BLaER1 treated with 17β-estradiol and CSF1 and Interleukin-3, amounts not matched to agents 10 nM and 100 nM (cell line): Measurements from ENCODE around the gene TBC1D16.

Experiments used
- H3K27ac ChIP-seq, 11 experiments: shearing (Covaris generic); formaldehyde crosslinking; 2 replicates each; pipeline ENCODE4 v1.8.1; 2022
- H3K27me3 ChIP-seq, 11 experiments: shearing (Covaris generic); formaldehyde crosslinking; 2 replicates each; pipeline ENCODE4 v1.8.1; 2022
- H3K36me3 ChIP-seq, 11 experiments: shearing (Covaris generic); formaldehyde crosslinking; 2 replicates each; pipeline ENCODE4 v1.8.1; 2022
- H3K4me1 ChIP-seq, 10 experiments: shearing (Covaris generic); formaldehyde crosslinking; 2 replicates each; pipeline ENCODE4 v1.8.1; 2022
- H3K4me2 ChIP-seq, 11 experiments: shearing (Covaris generic); formaldehyde crosslinking; 2 replicates each; pipeline ENCODE4 v1.8.1; 2022
- H3K4me3 ChIP-seq, 10 experiments: shearing (Covaris generic); formaldehyde crosslinking; 2 replicates each; pipeline ENCODE4 v1.8.1; 2022
- H3K9ac ChIP-seq, 11 experiments: shearing (Covaris generic); formaldehyde crosslinking; 2 replicates each; pipeline ENCODE4 v1.8.1; 2022
- H3K9me3 ChIP-seq, 11 experiments: shearing (Covaris generic); formaldehyde crosslinking; replicated peaks in 1 of 11; 2 replicates each; pipeline ENCODE4 v1.8.1; 2022
- H4K20me1 ChIP-seq, 11 experiments: shearing (Covaris generic); formaldehyde crosslinking; 2 replicates each; pipeline ENCODE4 v1.8.1; 2022
- Cebpa-rat ChIP-seq, 11 experiments: shearing (Covaris generic); IDR thresholded peaks; 2 replicates each; pipeline ENCODE4 v1.8.1; 2022

The TBC1D16 gene

DNA sequence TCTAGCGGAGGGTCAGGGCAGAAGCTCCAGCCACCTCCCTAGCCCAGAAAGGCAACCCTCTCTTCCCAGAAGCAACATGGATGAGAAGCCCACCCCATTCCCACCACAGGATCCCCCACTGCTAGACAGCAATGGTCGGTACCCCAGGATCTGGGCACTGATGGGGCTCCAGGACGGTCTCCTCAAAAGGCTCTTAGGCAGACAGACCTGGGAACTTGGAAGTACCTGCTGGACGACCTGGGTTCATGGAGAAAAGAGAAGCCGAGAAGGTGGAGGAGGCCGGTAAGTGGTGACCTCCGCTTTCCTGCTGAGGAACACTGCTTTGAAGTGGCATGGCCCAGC is 96.6 kb downstream of the TBC1D16 start:
- Histone ChIP-seq H3K4me1 (peaks cover 74 to 98% (median 97%) of the 10 kb centered on the region in 10 experiments), H3K27me3 (peaks cover 10 to 37% (median 18%) of the 10 kb centered on the region in 11 experiments; a peak in 18 of 22 replicates), H3K36me3 (peaks cover 0 to 3% (median 0%) of the 10 kb centered on the region in 11 experiments; a peak in 2 of 22 replicates), H3K27ac (no peak overlapping the region), H3K9me3 (no peaks in the 10 kb centered on the region), H4K20me1 (peaks cover 0 to 62% (median 32%) of the 10 kb centered on the region in 11 experiments; a peak in 16 of 22 replicates), H3K9ac (no peak overlapping the region), H3K4me2 (peak overlapping the region in 10 of 11 experiments; percentile 87 to 100 (median 94); a peak in 19 of 22 replicates), H3K4me3 (0 out of 20 replicates have a peak overlapping the region, but pooled peaks of 1 of the 10 experiments have one; percentile 44)
- no peak for TF ChIP-seq Cebpa-rat (IDR thresholded peaks at IDR 0.05)

- Histone ChIP-seq H3K9me3 (no peaks in the 10 kb centered on the region), H3K4me3 (peak overlapping the region in 6 of 10 experiments; percentile 5 to 58 (median 41); a peak in 8 of 20 replicates), H3K36me3 (no peaks in the 10 kb centered on the region; a peak in 1 of 22 replicates), H4K20me1 (peaks cover 0 to 60% (median 32%) of the 10 kb centered on the region in 11 experiments; a peak in 16 of 22 replicates), H3K9ac (peak overlapping the region in 4 of 11 experiments; percentile 9 to 64 (median 54); a peak in 2 of 22 replicates), H3K27me3 (peaks cover 10 to 38% (median 18%) of the 10 kb centered on the region in 11 experiments; a peak in 18 of 22 replicates), H3K27ac (no peak overlapping the region; a peak in 1 of 22 replicates), H3K4me2 (peak overlapping the region; percentile 82 to 100 (median 94)), H3K4me1 (peaks cover 80 to 98% (median 97%) of the 10 kb centered on the region in 10 experiments)
- no peak for TF ChIP-seq Cebpa-rat (IDR thresholded peaks at IDR 0.05)
Observed at GRCh38 chr17:79938336-79939093, 97.2 kb downstream of the TBC1D16 start.

DNA sequence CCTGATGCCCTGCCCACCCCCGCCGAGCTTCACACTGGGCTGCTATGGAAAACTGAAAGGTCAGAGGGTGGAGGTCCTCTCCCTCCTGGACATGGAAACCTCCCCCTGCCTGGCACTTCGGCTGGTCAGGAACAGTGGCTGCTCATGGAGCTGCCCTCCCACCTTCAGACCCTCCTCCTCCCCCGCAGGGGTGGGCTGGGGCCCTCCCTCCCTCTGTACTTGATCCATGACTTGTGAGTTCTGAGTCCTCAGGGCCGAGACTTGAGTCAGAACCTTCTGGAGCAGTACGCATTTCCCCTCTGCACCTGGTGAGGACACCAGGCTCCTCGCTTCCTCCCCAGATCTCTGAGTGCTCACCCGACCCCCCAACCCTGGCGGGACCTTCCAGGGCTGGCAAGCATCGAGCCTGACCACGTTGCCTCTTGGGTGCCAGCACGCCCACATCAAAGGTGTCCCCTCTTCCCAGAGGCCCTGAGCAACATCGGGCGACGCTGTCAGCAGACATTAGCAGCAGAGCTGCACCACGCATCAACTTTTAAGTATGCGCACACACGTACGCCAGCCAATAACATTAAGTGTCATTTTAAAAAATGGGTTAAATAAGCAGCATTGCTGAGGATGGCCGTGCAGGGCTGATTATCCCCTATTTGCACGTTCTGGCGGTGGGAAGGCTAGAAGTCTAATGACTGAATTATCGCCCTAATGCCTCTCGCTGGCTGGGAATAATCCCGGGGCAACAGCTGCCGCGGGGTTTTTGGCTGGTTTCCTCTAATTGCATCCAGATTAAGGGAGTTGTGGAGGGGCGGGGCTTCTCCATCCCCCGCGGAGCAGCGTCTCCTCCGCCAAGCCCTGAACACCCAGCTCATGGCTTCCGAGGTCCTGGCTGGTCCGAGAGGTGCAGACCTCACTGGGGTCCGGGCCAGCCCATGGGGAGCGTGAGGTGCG is 98.0 kb downstream of the TBC1D16 start:
- peak overlapping the region; percentile 82 to 100 (median 94) for H3K4me2 ChIP-seq
- H3K27ac ChIP-seq: peak overlapping the region in 8 of 11 experiments; percentile 26 to 75 (median 56); a peak in 16 of 22 replicates
- peak overlapping the region in 8 of 10 experiments; percentile 12 to 58 (median 40); a peak in 12 of 20 replicates for H3K4me3 ChIP-seq

DNA sequence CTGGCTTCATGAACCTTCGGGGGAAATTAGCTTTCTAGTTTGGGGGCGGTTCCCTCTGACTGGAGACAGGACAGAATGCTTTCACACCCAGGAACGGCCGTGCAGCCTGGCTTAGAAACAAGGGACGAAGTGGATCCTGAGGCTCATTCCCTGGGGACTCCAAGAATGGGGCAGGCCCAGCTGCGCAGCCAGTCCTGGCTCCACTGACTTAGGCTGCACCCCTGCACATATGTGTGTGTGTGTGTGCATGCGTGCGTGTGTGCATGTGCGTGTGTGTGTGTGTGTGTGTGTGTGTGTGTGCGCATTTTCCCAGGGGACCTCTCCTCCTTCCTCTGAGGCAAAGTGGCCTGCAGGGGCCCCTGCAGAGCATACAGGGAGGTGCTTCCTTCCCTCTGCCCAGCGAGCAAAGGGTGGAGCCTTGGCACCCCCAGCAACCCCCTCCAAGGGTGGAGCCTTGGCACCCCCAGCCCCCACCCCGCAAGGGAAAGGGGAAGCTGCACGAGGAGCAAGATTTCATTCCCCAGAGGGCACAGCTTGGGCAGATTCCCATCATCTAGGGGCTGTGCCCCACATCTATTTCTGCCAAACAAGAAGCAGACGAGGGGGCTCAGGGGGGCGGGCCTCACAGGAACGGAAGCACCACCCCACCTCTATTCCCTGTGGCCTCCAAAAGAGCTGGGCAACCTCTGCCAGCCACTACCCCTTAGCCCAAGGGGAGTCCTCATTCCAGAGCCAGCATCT is 98.9 kb downstream of the TBC1D16 start:
- Histone ChIP-seq H3K4me2 (peak overlapping the region; percentile 82 to 100 (median 94)), H3K9ac (peak overlapping the region in 9 of 11 experiments; percentile 25 to 65 (median 48); a peak in 16 of 22 replicates), H4K20me1 (peaks cover 0 to 51% (median 32%) of the 10 kb centered on the region in 11 experiments; a peak in 16 of 22 replicates), H3K27me3 (peaks cover 17 to 52% (median 34%) of the 10 kb centered on the region in 11 experiments), H3K4me1 (peaks cover 70 to 99% (median 96%) of the 10 kb centered on the region in 10 experiments), H3K9me3 (no peaks in the 10 kb centered on the region), H3K36me3 (no peaks in the 10 kb centered on the region; a peak in 1 of 22 replicates), H3K4me3 (peak overlapping the region in 8 of 10 experiments; percentile 12 to 58 (median 40); a peak in 12 of 20 replicates), H3K27ac (peak overlapping the region in 8 of 11 experiments; percentile 38 to 78 (median 56); a peak in 16 of 22 replicates)
- TF ChIP-seq Cebpa-rat (IDR thresholded peaks at IDR 0.05): no peak

More for the DNA sequence above, 98.0 kb downstream of the TBC1D16 start:
- TF ChIP-seq Cebpa-rat (IDR thresholded peaks at IDR 0.05): no peak
- peak overlapping the region in 9 of 11 experiments; percentile 25 to 65 (median 48); a peak in 16 of 22 replicates for H3K9ac ChIP-seq
- H3K4me1 ChIP-seq: peaks cover 77 to 98% (median 97%) of the 10 kb centered on the region in 10 experiments
- no peaks in the 10 kb centered on the region; a peak in 1 of 22 replicates for H3K36me3 ChIP-seq
- H3K27me3 ChIP-seq: peaks cover 10 to 44% (median 25%) of the 10 kb centered on the region in 11 experiments; a peak in 18 of 22 replicates
- no peaks in the 10 kb centered on the region for H3K9me3 ChIP-seq
- peaks cover 0 to 52% (median 32%) of the 10 kb centered on the region in 11 experiments; a peak in 16 of 22 replicates for H4K20me1 ChIP-seq

DNA sequence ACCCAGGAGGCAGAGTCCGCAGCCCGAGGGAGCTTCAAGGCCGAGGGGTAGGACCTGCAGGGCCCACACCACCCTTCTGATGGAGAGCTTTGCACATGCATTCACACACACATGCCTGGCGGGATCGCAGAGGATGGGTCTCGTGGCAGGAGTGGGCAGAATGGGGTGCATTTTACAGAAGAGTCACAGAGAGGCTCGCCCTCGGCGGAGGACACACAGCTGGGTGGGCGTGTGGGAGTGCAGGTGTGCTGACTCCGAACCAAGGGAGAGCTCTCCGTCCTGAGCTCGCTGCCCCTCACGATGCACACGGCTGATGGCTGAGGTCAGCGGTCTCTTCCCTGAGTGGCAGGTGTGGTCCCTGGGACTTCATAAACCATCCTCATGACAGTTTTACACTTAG is 99.6 kb downstream of the TBC1D16 start:
- Histone ChIP-seq H3K4me1 (peaks cover 74 to 100% (median 99%) of the 10 kb centered on the region in 10 experiments), H3K27me3 (peaks cover 25 to 60% (median 40%) of the 10 kb centered on the region in 11 experiments)

DNA sequence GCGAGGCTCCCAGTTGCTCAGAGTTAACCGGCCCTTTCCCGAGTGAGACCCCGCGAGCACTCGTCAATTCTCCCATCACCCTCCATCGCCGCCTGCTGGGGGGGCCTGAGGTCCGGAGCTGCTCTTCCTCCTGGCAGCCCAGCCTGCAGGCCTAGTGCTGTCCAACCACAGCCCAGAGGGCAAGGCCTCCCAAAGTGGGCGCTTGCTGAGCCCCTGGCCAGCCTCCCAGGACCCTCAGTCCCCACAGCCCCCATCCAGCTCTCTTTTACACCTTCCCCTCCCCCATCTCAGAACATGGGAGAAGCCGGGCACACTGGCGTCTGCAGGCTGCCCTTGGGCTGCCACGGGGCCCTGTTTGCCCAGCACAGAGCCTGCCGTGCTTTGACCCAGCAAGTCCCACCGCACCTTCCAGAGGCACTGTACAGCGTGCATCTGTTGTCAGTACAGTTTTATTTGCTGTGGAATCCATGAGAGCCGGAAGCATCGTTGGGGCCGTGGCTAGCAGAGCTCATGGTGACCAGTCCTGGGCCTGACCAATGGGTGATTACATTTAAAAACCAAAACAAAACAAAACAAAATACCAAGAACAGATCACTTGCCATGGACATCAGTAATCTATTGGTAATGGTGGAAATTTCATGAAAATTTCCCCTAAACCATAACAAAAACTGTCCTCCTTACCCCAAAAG is 100.3 kb downstream of the TBC1D16 start:
- H3K36me3 ChIP-seq: no peaks in the 10 kb centered on the region; a peak in 1 of 22 replicates
- peaks cover 0 to 45% (median 27%) of the 10 kb centered on the region in 11 experiments; a peak in 16 of 22 replicates for H4K20me1 ChIP-seq
- H3K4me3 ChIP-seq: no peak overlapping the region
- TF ChIP-seq Cebpa-rat (IDR thresholded peaks at IDR 0.05): no peak
- H3K9ac ChIP-seq: peak overlapping the region in 3 of 11 experiments; percentile 35 to 65 (median 51); a peak in 3 of 22 replicates
- H3K9me3 ChIP-seq: no peaks in the 10 kb centered on the region
- peak overlapping the region; percentile 86 to 100 (median 94); a peak in 21 of 22 replicates for H3K4me2 ChIP-seq
- peaks cover 73 to 100% (median 99%) of the 10 kb centered on the region in 10 experiments for H3K4me1 ChIP-seq
- peaks cover 32 to 63% (median 46%) of the 10 kb centered on the region in 11 experiments for H3K27me3 ChIP-seq
- H3K27ac ChIP-seq: peak overlapping the region in 4 of 11 experiments; percentile 16 to 78 (median 58); a peak in 7 of 22 replicates

More for the DNA sequence above, 99.6 kb downstream of the TBC1D16 start:
- Histone ChIP-seq H3K36me3 (no peaks in the 10 kb centered on the region; a peak in 1 of 22 replicates), H3K27ac (peak overlapping the region in 5 of 11 experiments; percentile 31 to 78 (median 43); a peak in 8 of 22 replicates), H3K4me2 (peak overlapping the region; percentile 82 to 100 (median 94); a peak in 21 of 22 replicates), H3K9me3 (no peaks in the 10 kb centered on the region), H4K20me1 (peaks cover 0 to 48% (median 29%) of the 10 kb centered on the region in 11 experiments; a peak in 16 of 22 replicates), H3K9ac (peak overlapping the region in 4 of 11 experiments; percentile 1 to 39 (median 14); a peak in 2 of 22 replicates), H3K4me3 (0 out of 20 replicates have a peak overlapping the region, but pooled peaks of 1 of the 10 experiments have one; percentile 10)
- no peak for TF ChIP-seq Cebpa-rat (IDR thresholded peaks at IDR 0.05)

- peak overlapping the region in 9 of 11 experiments; percentile 20 to 78 (median 59); a peak in 16 of 22 replicates for H3K27ac ChIP-seq
- peaks cover 70 to 97% (median 96%) of the 10 kb centered on the region in 10 experiments for H3K4me1 ChIP-seq
Observed at GRCh38 chr17:79934653-79934970, 101.1 kb downstream of the TBC1D16 start.

More at GRCh38 chr17:79934653-79934970, 101.1 kb downstream of the TBC1D16 start:
- peak overlapping the region; percentile 64 to 100 (median 94) for H3K4me2 ChIP-seq
- H3K9me3 ChIP-seq: no peaks in the 10 kb centered on the region
- no peak for TF ChIP-seq Cebpa-rat (IDR thresholded peaks at IDR 0.05)
- no peaks in the 10 kb centered on the region; a peak in 1 of 22 replicates for H3K36me3 ChIP-seq
- H4K20me1 ChIP-seq: peaks cover 0 to 43% (median 25%) of the 10 kb centered on the region in 11 experiments; a peak in 16 of 22 replicates
- H3K9ac ChIP-seq: peak overlapping the region in 6 of 11 experiments; percentile 2 to 65 (median 35); a peak in 2 of 22 replicates
- peaks cover 34 to 63% (median 49%) of the 10 kb centered on the region in 11 experiments for H3K27me3 ChIP-seq
- no peak overlapping the region; a peak in 1 of 20 replicates for H3K4me3 ChIP-seq
